ENCODE data around the gene FCRLA. TPM values are rescaled to one million over a fixed set of nuclear protein-coding genes. Genes with fewer than 3 reads are reported as not detected.
"Not testable (repeated sequence)": the region's sequence is repeated elsewhere in the genome, so short reads cannot be mapped to it uniquely, and the experiment has no call there.

Gene FCRLA, protein sequence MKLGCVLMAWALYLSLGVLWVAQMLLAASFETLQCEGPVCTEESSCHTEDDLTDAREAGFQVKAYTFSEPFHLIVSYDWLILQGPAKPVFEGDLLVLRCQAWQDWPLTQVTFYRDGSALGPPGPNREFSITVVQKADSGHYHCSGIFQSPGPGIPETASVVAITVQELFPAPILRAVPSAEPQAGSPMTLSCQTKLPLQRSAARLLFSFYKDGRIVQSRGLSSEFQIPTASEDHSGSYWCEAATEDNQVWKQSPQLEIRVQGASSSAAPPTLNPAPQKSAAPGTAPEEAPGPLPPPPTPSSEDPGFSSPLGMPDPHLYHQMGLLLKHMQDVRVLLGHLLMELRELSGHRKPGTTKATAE
- total RNA-seq = 0.88 and 1.4 TPM in 2 replicates

DNA sequence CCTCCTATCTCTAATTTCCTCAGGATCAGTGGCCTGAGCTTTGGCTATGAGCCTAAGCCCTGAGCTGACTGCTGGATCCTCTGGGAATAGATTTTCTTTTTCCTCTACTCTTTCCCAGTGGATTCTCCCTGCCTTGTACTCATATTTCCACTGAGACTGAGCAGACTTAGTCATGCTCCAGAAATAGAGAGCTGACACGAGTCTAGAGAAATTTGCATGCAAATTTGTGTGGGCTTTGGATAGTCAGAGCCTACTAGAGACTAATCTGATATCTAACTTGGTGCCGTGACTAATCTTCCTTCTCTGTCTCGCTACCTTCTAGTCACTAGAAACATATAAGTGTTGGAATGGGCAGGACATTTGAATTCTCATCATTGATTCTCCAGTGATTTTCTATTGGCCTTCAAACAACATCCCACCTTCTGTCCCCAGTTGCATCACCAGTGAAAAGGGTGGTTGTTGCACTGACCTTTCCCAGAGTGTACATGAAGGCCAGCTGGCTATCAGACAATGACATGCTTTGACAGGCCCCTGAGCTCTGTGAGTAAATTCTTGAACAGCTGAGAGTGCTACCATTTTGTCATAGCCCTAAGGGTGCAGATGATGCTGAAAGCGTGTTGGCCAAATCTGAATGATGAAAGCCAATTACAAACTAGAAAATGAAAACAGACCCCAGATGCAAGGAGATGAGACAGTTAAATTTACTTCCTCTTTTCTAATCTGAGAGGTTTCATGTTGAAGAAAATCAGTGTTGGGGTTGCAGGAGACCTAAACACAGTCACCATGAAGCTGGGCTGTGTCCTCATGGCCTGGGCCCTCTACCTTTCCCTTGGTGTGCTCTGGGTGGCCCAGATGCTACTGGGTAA is at the start of gene FCRLA:
Gene FCRLA, plus strand, starts transcription at position 748 of the 866 bp plus-strand sequence. Its CDS starts 36 bp downstream, at position 784.
- TF ChIP-seq, protein P1, sequence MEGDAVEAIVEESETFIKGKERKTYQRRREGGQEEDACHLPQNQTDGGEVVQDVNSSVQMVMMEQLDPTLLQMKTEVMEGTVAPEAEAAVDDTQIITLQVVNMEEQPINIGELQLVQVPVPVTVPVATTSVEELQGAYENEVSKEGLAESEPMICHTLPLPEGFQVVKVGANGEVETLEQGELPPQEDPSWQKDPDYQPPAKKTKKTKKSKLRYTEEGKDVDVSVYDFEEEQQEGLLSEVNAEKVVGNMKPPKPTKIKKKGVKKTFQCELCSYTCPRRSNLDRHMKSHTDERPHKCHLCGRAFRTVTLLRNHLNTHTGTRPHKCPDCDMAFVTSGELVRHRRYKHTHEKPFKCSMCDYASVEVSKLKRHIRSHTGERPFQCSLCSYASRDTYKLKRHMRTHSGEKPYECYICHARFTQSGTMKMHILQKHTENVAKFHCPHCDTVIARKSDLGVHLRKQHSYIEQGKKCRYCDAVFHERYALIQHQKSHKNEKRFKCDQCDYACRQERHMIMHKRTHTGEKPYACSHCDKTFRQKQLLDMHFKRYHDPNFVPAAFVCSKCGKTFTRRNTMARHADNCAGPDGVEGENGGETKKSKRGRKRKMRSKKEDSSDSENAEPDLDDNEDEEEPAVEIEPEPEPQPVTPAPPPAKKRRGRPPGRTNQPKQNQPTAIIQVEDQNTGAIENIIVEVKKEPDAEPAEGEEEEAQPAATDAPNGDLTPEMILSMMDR (IDR thresholded peaks at IDR 0.05; ENCODE audit: extremely low read depth, low read depth, low read length) = no peak
- H2AFZ ChIP-seq (ENCODE audit: low read length) = peak within 1 kb of the TSS; percentile 72
- no peaks in the 10 kb centered on the region for H3K9me3 ChIP-seq (ENCODE audit: low read depth, low read length)
- peak; percentile 64 for DNase-seq (ENCODE audit: insufficient read length, low spot score, missing footprints)
- H3K27me3 ChIP-seq (ENCODE audit: insufficient read depth, low read length) = no peaks in the 10 kb centered on the region
- H3K79me2 ChIP-seq (ENCODE audit: insufficient read depth, low read length) = no peaks in the 10 kb centered on the region
- H3K4me2 ChIP-seq (ENCODE audit: insufficient read depth, low read length) = peak within 1 kb of the TSS; percentile 56
- peaks cover 19% of the 10 kb centered on the region for H3K4me1 ChIP-seq (ENCODE audit: insufficient read depth, low read length)
- no peaks in the 10 kb centered on the region for H3K36me3 ChIP-seq (ENCODE audit: insufficient read depth, low read length)
- H3K4me3 ChIP-seq (ENCODE audit: insufficient read depth, low read length) = peak within 1 kb of the TSS; percentile 27
- peak within 1 kb of the TSS; percentile 94 for H3K27ac ChIP-seq (ENCODE audit: low read depth, low read length)
- no peaks in the 10 kb centered on the region for H4K20me1 ChIP-seq (ENCODE audit: insufficient read depth, low read length)

DNA sequence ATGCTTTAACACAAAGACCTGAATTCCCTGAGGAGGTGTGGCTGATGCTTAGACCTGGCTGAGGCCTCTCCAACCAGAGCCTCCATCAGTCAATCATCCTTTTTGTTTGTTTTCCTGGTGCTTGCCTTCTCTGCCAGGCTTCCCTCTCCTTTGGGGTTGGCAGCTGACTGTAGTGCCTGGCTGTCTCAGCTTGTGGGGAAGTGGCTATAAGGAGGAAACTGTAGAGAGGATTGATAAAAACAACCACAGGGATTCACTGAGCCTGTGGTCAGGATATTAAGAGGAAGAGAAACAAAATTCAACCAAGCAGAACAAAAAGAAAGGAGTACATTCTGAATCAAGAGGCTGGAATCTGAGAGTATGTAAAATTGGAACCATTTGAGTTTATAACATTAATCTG is 48.5 kb upstream of the FCRLA start:
- H3K4me2 ChIP-seq (ENCODE audit: insufficient read depth, low read length); H3K27me3 ChIP-seq (ENCODE audit: insufficient read depth, low read length); H3K9me3 ChIP-seq (ENCODE audit: low read depth, low read length); H3K4me1 ChIP-seq (ENCODE audit: insufficient read depth, low read length); DNase-seq (ENCODE audit: insufficient read length, low spot score, missing footprints); H4K20me1 ChIP-seq (ENCODE audit: insufficient read depth, low read length); H2AFZ ChIP-seq (ENCODE audit: low read length); H3K79me2 ChIP-seq (ENCODE audit: insufficient read depth, low read length); H3K36me3 ChIP-seq (ENCODE audit: insufficient read depth, low read length); H3K4me3 ChIP-seq (ENCODE audit: insufficient read depth, low read length); H3K27ac ChIP-seq (ENCODE audit: low read depth, low read length): not testable (repeated sequence)

DNA sequence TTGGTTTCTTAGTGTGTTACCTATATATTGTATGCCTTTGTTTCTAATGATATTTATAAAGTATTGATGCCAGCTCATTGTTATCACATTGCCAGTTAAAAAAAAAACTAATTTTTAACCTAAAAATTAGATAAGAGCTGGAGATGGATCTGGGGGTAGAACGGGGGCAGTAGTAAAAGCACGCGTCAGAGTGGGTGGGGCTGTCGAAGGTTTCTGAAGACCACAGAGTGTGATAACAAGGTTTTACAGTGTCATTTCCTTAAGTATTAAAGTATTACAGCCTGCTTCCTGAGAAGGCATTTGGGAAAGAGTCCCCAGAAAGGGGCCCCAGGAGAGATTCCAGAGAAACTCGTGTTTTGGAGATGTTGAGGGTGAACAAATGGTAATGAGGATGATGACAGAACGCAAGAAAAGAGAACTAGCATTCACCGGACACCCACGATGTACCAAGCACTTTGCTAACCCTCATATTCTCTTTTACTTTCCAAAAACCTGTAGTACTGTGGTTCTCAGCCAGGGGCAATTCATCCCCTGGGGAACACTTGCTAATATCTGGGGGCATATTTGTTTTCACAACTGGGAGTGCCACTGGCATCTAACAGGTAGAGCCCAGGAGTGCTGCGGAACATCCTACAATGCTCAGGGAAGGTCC is 45.2 kb upstream of the FCRLA start:
- not testable (repeated sequence) for H2AFZ ChIP-seq (ENCODE audit: low read length); H3K4me1 ChIP-seq (ENCODE audit: insufficient read depth, low read length); H3K79me2 ChIP-seq (ENCODE audit: insufficient read depth, low read length); H3K27ac ChIP-seq (ENCODE audit: low read depth, low read length); H3K36me3 ChIP-seq (ENCODE audit: insufficient read depth, low read length); H3K9me3 ChIP-seq (ENCODE audit: low read depth, low read length); DNase-seq (ENCODE audit: insufficient read length, low spot score, missing footprints); H4K20me1 ChIP-seq (ENCODE audit: insufficient read depth, low read length); H3K4me3 ChIP-seq (ENCODE audit: insufficient read depth, low read length); H3K27me3 ChIP-seq (ENCODE audit: insufficient read depth, low read length); H3K4me2 ChIP-seq (ENCODE audit: insufficient read depth, low read length)

DNA sequence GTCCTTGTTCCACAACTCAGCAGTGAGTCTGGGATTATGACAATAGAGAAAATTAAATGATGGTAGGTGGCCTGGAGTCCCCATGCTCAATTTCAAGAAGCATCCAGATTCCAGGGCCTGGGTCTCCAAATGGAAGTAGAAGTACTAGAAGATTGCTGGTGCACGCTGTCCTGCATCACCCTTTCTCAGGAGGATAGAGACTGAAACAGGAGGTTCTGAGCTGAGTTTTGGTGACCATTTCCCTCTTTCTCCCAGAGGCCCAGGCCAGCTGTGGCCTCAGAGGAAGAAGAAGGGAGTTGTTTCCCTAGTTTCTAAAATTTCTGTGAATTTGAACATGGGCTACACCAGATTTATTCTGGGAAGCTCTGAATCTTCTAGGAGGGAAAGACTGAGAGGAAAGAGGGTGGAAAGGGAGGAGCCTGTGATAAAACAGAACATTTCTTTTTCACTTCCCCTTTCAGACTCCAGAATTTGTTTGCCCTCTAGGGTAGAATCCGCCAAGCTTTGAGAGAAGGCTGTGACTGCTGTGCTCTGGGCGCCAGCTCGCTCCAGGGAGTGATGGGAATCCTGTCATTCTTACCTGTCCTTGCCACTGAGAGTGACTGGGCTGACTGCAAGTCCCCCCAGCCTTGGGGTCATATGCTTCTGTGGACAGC is 44.2 kb upstream of the FCRLA start, which contains the start of gene FCGR2B:
Gene FCGR2B, plus strand, starts transcription at position 460 of the 656 bp plus-strand sequence. Its CDS starts 99 bp downstream, at position 559.
- not testable (repeated sequence) for H3K27ac ChIP-seq (ENCODE audit: low read depth, low read length); H3K4me2 ChIP-seq (ENCODE audit: insufficient read depth, low read length)

DNA sequence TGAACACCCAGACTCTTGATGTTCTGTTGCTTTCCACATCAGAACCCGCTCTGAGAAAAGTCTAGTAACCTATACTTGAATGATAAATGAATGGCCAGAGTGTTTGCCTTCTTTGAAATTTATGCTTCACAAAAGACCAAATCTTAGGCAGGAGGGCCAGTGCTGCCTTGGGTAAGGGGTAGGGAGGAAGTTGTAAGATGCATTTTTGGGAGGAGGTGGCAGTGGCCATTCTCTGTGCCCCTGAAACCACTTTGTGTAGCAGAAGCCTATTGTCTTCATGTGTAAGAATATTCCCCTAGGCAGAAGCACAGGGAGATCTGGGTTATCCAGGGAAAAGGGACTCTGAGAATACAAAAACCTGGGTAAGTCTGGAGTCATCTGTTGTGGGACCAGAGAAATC is 43.5 kb upstream of the FCRLA start:
- H3K27ac ChIP-seq (ENCODE audit: low read depth, low read length); H3K79me2 ChIP-seq (ENCODE audit: insufficient read depth, low read length); H2AFZ ChIP-seq (ENCODE audit: low read length); H3K27me3 ChIP-seq (ENCODE audit: insufficient read depth, low read length); H3K4me1 ChIP-seq (ENCODE audit: insufficient read depth, low read length); H3K4me3 ChIP-seq (ENCODE audit: insufficient read depth, low read length); H3K36me3 ChIP-seq (ENCODE audit: insufficient read depth, low read length); H4K20me1 ChIP-seq (ENCODE audit: insufficient read depth, low read length); H3K9me3 ChIP-seq (ENCODE audit: low read depth, low read length); DNase-seq (ENCODE audit: insufficient read length, low spot score, missing footprints); H3K4me2 ChIP-seq (ENCODE audit: insufficient read depth, low read length): not testable (repeated sequence)

More for the DNA sequence above, 44.2 kb upstream of the FCRLA start, which contains the start of gene FCGR2B:
- H3K9me3 ChIP-seq (ENCODE audit: low read depth, low read length); H3K4me1 ChIP-seq (ENCODE audit: insufficient read depth, low read length); DNase-seq (ENCODE audit: insufficient read length, low spot score, missing footprints); H3K36me3 ChIP-seq (ENCODE audit: insufficient read depth, low read length); H4K20me1 ChIP-seq (ENCODE audit: insufficient read depth, low read length); H3K4me3 ChIP-seq (ENCODE audit: insufficient read depth, low read length); H2AFZ ChIP-seq (ENCODE audit: low read length); H3K27me3 ChIP-seq (ENCODE audit: insufficient read depth, low read length); H3K79me2 ChIP-seq (ENCODE audit: insufficient read depth, low read length): not testable (repeated sequence)

DNA sequence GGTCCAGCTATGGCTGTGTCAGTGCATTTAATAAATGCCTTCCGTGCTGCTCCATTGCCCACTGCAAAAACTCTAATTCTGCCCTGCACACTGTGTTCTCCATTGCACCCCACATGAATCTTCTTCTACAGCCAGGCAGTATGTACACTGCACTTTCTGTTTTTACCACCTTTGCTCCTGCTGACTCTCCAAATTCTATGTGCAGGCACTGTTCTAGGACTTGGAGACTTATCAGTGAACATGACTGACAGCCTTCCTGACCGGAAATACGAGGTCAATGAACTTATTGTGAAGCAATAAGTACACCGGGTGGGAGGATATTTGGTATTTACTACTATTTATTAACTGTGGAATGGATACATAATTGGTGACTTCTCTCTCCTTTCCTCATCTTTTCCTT is 42.3 kb upstream of the FCRLA start:
- H3K27me3 ChIP-seq (ENCODE audit: insufficient read depth, low read length); H4K20me1 ChIP-seq (ENCODE audit: insufficient read depth, low read length); H3K4me2 ChIP-seq (ENCODE audit: insufficient read depth, low read length); DNase-seq (ENCODE audit: insufficient read length, low spot score, missing footprints); H3K27ac ChIP-seq (ENCODE audit: low read depth, low read length); H2AFZ ChIP-seq (ENCODE audit: low read length); H3K4me1 ChIP-seq (ENCODE audit: insufficient read depth, low read length); H3K36me3 ChIP-seq (ENCODE audit: insufficient read depth, low read length); H3K9me3 ChIP-seq (ENCODE audit: low read depth, low read length); H3K4me3 ChIP-seq (ENCODE audit: insufficient read depth, low read length); H3K79me2 ChIP-seq (ENCODE audit: insufficient read depth, low read length): not testable (repeated sequence)

DNA sequence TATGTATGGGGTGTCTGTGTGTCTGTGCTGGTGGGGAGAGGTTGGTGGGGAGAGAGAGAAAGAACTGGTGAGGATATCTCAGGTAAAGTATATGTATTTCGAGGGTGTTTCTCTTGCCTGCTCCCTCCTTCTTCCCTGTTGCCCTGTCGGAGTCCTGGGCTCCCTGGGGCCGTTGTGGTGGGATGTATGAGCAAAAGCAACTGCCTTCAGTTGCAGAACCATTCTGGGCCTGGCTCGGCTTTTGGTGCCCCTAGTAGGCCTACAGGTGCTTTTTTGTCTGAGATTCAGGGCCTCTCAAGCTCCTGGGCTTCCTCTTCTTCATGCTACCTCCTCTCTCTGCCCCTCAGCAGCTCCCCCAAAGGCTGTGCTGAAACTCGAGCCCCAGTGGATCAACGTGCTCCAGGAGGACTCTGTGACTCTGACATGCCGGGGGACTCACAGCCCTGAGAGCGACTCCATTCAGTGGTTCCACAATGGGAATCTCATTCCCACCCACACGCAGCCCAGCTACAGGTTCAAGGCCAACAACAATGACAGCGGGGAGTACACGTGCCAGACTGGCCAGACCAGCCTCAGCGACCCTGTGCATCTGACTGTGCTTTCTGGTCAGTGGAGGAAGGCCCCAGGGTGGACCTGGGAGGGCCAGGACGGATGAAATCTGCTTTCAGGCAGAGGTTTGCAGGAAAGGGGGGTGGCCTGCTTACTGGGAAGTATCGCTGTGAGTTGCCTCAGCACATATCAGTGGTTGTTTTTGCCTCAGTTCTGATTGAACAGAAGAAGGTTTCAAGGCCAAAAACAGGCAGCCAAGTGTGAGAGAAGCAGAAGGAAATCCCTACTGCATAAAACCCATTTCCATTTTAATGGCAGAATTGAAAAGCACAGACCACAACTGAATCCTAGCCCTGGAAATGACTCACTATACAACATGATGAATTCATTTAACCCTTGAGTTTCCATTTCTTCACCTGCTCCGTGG is 35.7 kb upstream of the FCRLA start:
- not testable (repeated sequence) for H3K4me1 ChIP-seq (ENCODE audit: insufficient read depth, low read length); H4K20me1 ChIP-seq (ENCODE audit: insufficient read depth, low read length); DNase-seq (ENCODE audit: insufficient read length, low spot score, missing footprints); H3K4me2 ChIP-seq (ENCODE audit: insufficient read depth, low read length); H3K27ac ChIP-seq (ENCODE audit: low read depth, low read length); H2AFZ ChIP-seq (ENCODE audit: low read length); H3K4me3 ChIP-seq (ENCODE audit: insufficient read depth, low read length); H3K79me2 ChIP-seq (ENCODE audit: insufficient read depth, low read length); H3K27me3 ChIP-seq (ENCODE audit: insufficient read depth, low read length); H3K36me3 ChIP-seq (ENCODE audit: insufficient read depth, low read length); H3K9me3 ChIP-seq (ENCODE audit: low read depth, low read length)
